COR-L47 (cell line): Measurements from ENCODE around the gene CCR3.
"Not testable (repeated sequence)": the region's sequence is repeated elsewhere in the genome, so short reads cannot be mapped to it uniquely, and the experiment has no call there.

Experiments
- DNase-seq: peaks from one replicate; lab custom pipeline; 2025; lab: John Stamatoyannopoulos, UW

The CCR3 gene

DNA sequence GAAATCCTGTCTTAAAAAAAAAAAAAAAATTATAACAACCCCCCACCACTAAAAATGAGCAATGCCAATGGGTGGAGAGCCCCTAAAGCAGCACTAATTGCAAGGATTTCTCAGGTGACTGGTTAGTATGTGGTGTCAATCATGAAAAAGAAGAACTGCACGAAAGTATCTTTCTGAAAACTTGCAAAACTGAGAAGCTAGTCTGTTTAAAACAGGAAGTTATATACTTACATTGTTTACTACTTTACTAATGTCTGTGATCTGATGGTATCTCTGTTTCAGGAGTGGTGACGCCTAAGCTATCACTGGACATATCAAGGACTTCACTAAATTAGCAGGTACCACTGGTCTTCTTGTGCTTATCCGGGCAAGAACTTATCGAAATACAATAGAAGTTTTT is at the start of gene CCR3:
CCR3 (plus strand) TSS at position 341 of the 400 bp plus-strand sequence. CDS start 22,699 bp downstream, outside the sequence.
- DNase-seq: no peak

DNA sequence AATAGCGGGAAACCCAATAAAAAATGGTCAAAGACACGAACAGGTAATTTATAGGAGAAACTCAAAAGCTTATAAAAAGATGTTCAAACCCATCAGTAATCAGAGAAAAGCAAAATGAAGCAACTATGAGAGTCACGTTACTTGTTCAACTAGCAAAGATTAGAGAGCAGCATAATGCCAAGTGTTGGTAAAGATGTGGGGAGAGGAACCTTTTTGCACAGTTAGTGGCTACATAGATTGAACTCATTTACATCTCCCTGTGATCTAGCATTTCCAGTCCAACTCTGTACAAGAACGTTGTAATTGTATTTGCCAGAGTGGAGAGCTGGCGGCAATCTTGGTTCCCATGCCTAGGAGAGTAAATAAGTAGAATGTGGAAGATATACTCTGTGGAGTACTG is 49.3 kb upstream of the CCR3 start:
- no peak for DNase-seq

DNA sequence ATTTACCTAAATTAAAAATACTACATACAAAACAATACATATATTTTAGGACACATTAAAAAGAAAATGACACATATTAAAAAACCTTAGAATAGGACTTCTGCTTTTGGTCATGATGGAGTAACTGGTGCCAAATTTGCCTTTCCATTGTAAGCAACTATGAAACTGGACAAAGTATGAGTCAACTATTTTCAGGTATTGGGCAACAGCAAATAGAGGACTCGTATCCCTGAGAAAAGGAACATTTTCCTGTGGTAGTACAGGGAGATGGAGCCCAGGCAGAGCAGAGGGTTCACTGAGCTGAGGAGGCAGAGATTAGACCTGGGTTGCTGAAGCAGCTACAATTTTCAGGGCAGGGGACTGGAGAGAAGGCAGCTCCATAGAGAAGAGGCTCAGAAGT is 48.8 kb upstream of the CCR3 start:
- DNase-seq: no peak

DNA sequence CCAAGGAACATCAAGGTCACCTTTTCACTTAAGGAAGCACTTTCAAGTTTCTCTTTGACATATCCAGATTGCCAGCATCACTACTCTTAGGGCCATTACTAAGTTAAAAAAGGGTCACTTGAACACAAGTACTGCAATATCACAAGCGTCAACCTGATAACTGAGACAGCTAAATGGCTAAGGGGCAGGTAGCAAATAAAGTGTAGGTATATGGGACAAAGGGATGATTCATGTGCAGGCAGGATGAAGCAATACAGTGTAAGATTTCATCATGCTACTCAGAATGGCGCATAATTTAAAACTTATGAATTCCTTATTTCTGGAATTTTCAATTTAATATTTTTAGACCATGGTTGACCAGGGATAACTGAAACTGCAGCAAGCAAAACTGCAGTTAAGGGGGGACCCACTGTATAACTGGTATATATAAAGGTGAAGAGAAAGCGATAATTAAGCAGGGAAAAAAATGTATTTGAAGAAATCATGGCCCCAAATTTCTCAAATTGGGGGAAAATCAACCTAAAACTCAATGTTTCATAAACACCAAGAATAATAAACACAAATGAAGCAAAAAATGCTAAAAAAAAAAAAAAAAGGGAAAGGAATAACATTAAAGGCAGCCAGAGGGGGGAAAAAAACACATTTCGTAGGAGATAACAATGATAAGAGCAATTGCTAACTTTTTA is 47.2 kb upstream of the CCR3 start:
- no peak for DNase-seq

DNA sequence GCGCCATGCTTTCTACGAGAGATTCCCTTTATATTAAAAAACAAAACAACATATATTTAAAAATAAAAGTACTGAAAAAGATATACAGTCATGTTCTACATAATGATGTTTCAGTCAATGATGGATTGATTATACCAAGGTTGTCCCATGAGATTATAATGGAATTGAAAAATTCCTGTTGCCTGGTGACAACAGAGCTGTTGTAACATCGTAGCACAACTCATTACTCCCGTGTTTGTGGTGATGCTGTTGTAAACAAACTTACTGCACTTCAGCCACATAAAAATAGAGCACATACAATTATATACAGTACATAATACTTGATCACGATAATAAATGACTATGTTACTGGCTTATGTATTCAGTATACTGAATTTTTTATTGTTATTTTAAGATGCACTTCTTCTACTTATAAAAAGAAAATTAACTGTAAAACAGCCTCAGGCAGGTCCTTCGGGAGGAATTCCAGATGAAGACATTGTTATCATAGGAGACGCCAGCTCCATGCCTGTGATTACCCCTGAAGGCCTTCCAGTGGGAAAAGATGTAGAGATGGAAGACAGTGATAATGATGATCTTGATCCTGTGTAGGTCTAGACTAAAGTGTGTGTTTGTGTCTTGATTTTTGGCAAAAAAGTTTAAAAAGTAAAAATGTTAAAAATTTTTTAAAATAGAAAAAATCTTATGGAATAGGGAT is 45.9 kb upstream of the CCR3 start:
- no peak for DNase-seq

DNA sequence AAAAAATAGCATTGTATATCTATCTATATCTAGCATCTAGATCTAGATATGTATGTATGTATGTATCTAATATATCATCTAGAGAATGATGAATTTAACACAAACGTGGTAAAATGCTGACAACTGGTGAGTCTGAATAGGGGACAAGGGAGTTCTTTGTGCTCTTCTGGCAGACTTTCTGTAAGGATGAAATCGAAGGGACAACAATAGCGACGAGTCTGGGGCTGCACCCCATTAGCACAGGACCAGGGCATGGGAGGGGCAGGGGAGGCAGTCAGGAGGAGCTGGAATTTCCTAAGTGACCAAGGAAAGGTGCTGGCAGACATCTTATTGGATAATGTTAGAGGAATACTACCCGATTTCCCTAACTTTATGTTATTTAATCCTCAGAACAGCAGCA is 42.0 kb upstream of the CCR3 start:
- no peak for DNase-seq

DNA sequence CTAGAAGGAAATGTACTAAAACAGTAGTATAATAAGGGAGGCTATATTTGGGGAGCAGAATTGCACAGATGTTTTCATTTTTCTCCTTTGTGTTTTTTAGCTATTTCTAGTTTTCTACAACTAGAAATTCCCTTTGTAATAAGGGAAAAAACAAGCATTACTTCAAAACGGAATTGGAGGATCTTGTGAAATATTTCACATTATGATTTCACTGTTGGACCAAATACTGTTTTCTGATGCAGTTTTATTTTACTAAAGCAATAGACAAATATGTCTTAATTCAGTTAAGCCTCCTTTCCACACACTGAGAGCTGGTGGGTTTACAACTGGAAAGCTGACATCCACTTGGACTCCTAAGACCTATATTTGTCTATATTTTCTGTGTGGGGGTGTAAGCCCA is 41.5 kb upstream of the CCR3 start:
- DNase-seq: no peak

DNA sequence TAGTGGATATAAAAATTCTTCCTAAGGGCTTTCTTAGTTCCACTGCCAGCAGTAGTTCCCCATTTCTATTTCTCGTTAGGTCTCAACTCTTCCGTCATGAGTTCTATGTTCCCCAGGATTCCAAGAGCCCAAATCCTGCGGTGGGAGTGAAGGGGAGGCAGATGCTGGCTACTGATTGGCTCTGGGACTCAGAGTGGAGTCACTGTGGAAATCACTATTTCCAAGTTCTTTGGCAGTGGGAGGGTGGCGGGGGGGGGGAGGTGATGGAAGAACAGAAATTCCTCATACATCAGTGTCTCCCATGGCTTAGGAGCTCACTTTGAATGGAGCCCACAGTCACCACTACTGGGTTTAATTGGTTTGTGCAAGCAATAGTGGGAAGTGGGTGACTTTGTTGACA is 39.7 kb upstream of the CCR3 start:
- DNase-seq: no peak

DNA sequence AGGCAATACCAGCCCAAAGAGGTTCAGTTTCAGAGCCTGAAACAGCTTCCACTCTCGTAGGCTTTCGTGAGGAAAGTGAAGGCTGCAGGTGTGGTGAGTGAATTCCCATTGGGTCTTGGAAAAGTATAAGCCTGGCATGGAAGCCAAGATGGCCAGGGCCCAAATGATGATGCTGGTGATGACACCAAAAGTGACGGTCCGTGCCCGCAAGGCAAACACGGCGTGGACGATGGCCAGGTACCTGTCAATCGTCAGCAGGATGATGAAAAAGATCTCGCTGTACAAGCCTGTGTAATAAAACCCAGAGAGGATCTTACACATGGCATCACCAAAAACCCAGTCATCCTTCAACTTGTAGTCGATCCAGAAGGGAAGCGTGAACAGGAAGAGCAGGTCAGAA is 38.6 kb upstream of the CCR3 start:
- no peak for DNase-seq

DNA sequence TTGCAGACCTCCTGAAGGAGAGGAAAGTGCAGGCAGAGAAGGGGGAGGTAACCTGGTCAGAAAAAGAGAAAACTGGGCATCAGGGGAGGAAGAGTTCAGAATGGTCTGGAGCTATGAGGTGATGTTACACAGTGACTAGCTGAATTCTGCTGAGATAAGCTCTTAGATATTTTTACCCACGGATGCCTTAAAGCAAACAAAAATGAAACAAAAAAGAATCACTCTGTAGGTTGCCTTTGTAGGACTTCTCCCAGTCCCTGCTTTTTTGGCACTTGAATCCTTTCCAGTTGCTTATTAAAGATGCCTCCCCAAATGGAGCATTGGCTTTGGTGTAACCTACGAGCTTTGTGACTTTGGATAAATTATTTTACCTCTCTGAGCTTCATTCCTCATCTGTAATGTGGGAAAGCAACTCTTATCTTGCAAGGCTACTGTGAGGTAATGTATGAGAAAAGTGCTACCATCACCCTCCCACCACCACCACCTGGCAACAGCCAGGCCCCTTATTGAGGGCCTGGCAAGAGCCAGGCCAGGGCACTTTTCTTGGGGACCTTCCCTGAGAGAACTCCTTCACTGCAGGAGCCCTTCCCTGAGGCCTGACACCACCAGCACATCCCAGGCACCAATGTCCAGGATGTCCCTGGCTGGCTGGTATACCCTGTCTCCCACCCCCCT is 36.8 kb upstream of the CCR3 start:
- no peak for DNase-seq

DNA sequence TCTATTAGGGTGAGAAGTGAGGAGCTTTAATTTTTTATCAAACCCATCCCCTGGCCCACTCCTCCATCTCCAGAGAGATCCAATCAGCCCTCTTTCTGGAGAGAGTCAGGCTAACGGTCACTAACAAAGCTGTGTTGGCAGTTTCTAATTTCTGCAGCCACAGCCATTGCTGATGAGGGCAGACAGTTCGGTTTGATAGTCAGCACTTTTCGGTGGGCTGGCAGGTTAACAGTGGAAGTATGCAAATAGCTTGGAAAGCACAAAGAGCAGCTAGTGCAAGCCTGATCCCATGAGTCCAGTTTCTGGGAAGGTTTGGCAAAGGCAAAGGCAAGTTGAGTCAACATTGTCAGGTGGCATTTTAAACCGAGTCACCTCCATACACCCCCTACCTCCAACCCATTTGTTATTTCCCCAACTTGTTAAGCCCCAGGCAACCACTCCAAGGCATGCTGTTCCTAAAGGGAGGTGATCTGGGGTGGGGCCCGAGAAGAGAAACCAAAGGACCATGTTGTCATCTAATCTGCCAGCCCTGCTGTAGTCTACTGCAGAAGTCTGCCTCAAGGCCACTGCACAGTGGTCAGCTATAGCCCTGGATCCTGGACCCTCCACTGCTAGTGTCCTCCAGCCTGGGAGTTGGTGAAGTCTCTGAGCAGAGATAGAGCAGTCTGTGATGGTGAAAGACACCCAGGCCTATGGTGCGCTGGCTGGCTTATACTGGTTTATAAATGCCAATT is 35.8 kb upstream of the CCR3 start:
- no peak for DNase-seq

DNA sequence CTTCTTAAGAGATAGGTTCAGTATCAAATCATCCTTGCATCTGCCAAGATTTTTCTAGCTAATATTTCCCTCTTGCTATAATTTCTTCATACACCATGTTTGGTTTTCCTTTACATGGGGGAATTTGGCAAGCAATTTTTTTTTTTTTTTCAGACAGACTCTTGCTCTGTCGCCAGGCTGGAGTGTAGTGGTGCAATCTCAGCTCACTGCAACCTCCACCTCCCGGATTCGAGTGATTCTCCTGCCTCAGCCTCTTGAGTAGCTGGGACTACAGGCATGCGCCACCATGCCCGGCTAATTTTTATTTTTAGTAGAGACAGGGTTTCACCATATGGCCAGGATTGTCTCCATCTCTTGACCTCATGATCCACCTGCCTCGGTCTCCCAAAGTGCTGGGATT is 34.7 kb upstream of the CCR3 start:
- DNase-seq: not testable (repeated sequence)

DNA sequence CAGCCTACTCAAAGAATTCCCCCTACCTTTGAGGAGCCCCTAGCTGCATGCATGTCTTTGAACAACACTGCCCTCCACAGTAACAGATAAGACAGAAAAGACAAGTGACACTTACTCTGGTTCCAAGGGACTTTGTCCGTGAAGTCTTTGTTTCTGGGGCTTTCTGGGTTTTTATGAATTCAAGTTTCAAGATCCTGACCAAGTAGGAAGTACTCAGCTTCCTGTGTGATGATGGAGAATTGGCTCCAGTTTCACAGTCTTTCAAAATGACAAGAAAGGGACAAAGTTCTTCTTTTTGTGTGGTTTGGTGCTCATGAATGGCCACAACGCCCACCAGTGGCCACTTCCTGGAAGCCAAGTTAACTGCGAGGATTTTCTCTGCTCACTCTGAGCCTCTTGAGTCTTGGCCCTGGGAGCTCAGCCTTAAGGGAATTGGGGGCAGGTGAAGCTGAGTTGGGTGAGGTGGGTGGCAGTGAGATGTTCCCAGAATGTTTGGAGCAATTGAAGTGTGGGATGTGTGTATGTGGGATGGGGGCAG is 34.0 kb upstream of the CCR3 start, which contains the start of gene CCR1:
CCR1 (minus strand) TSS at position 147 of the 538 bp plus-strand sequence. CDS start 4,000 bp downstream, outside the sequence.
- DNase-seq: no peak

DNA sequence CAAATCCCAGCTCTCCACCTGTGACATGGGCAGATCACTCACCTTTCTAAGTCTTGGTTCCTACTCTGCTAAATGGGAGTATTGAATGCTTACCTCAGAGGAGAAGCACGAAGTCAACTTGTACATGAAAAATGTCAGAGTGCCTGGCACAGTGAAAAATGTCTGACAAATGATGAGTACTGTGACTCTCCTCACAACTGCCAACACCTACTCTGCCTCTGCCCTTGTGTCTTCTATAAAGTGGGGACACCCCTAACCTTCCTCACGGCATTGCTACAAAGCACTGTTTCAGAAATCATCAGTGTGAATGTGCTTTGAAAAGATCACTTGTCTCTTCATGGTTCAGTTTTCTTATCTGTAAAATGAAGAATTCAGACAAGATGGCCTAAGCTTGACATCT is 33.2 kb upstream of the CCR3 start:
- no peak for DNase-seq

DNA sequence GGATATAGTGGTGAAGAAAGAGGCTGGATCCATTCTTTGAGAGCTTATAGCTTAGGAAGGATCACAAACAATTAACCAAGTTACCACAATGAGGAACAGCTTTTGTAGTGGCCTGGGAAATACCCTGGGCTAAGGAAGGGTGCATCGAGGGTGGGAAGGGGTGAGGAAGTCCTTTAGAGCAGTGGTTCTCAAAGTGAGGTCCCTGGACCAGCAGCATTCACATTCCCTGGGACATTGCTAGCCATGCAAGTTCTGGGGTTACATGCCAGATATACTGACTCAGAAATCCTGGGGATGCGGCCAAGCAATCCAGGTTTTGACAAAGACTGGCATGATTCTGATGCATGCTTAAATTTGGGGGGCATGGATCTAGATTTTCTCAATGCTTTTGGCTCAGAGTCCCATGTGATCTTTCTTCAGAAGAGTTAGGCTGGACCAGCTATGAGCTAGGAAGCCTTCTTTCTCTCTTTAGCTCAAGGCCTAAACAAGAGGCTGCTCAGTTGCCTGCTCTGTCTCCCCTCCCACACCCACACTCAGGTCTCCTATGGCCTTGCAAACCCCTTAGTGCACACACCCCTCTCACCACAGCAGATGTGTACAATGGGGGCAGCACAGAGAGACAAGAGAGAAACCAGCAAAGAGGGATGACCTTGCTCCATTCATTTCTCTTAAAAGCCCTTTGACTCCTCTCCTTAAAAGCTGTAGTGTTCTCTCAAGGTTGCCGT is 32.4 kb upstream of the CCR3 start:
- DNase-seq: no peak

DNA sequence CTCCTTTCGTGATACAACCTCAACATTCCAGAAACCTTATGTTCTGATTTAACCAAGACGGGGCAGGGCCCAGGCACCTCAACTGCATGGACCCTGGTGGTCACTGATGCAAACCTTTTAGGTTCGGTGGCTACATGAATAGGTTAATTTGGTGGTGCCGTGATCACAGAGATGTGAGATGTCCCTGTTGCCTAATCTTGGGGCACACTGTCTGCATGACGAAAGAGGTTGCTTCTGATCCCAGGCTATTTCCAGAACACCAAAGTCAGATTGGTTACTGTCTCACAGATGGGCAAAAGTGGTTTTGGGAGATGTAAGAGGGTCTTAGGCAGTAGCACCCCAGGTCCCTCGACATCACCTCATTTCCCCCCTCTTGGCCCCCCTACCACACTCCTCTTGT is 30.2 kb upstream of the CCR3 start:
- no peak for DNase-seq

DNA sequence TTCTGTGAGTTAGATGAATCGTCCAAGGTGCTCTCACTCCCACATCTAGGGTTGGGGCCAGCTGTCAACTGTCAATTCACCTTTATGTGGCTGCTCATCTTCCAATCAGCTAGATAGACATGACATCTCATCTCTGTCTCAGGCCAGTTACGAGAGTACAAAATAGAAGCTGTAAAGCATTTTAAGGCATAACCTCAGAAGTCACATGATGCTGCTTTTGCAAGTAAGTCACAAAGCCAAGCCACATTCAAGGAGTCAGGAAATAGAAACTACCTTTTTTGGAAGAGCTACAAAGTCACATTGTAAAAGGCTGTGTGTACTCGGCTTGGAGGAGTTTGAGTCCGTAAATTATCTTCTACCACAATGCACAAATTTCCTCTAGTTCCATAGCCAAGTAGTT is 29.1 kb upstream of the CCR3 start:
- DNase-seq: no peak

DNA sequence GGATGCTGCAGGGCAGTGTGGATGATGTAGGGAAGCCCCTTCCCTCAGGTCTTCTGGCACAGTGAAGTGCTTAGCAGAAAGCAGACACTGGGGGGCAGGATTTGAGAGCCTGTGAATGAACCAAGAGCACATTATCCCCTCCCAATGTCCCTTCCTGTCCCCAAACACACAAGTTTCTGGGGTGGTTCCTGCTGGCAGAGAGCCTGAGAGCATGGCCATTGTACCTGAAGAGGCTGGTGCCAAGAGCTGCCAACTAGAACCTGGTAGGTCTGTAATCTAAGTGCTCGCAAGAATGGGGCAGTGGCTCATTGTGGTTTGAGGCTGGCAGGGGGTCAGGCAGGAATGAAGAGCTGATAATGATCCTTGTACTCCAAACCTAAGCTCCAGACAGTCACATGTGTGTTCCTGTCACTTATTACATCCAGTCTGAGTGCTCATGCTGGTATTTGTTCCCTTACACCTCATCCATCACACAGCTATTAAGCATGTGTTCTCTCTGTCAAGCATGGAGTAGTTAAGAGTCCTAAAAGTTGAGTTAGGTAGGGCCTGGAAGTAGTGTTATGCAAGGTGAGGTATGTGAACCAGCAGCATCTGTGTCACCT is 27.4 kb upstream of the CCR3 start:
- DNase-seq: peak; percentile 56

DNA sequence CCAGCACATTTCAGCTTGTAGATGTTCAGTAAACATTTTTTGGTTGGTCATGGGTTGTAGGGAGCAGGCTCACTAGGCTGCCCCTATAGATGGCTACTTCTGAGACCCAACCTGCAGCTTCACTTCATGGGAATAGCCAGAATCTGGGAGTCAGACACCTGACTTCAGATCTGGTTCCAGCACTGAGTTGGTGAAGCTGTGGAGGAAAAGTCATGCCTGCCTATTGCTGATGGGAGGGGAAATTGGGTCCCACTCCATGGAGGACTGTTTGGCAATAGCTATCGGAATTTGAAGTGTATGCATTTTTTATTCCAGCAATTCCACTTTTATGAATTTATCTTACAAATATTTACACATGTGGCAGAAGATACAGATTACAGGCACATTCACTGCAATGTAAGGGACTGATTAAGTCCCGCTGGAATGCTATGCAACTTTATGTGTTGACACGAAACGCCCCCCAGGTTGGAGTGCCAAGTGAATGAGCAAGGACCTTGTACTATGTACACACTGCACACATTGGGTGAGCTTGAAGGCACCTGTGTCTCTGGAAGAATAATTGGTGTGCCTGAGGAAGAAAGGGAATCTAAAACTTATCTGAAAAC is 26.3 kb upstream of the CCR3 start:
- DNase-seq: no peak

DNA sequence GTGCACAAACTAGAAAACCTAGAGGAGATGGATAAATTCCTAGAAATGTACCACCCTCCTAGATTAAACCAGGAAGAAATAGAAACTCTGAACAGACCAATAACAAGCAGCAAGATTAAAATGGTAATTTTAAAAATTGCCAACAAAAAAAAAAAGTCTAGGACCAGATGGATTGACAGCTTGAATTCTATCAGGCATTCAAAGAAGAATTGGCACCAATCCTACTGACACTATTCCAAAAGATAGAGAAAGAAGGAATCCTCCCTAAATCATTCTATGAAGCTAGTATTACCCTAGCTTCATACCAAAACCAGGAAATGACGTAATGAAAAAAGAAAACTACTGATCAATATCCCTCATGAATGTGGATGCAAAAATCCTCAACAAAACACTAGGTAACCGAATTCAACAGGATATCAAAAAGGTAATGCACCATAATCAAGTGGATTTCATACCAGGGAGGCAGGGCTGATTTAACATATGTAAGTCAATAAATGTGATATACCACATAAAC is 24.0 kb upstream of the CCR3 start:
- DNase-seq: no peak
